HG02840 (cell line): ENCODE results near the gene IRAK3.

ENCODE experiments used
- ATAC-seq: cut with Tn5 transposase; IDR thresholded peaks from one replicate; pipeline ENCODE4 v1.9.1; 2021; ENCODE audit warnings: mild to moderate bottlenecking, moderate library complexity, moderate number of reproducible peaks; ENCODE audit not compliant: unreplicated experiment, low FRiP score

Gene IRAK3

DNA sequence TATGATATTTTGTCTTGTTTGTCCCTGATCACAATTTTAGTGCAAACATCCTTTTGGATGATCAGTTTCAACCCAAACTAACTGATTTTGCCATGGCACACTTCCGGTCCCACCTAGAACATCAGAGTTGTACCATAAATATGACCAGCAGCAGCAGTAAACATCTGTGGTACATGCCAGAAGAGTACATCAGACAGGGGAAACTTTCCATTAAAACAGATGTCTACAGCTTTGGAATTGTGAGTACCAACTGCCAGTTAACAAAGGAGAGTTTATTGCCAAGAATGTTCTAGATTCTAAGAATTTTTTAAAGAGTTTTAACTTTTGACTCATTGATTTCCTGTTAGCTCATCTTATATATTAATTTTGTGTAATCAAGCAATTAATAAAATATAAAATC lies 55.4 kb downstream of the IRAK3 start:
- ATAC-seq = no peak

DNA sequence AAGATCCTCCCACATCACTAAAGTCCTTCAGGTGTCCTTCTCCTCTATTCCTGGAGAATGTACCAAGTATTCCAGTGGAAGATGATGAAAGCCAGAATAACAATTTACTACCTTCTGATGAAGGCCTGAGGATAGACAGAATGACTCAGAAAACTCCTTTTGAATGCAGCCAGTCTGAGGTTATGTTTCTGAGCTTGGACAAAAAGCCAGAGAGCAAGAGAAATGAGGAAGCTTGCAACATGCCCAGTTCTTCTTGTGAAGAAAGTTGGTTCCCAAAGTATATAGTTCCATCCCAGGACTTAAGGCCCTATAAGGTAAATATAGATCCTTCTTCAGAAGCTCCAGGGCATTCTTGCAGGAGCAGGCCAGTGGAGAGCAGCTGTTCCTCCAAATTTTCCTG lies 58.7 kb downstream of the IRAK3 start:
- ATAC-seq = no peak

DNA sequence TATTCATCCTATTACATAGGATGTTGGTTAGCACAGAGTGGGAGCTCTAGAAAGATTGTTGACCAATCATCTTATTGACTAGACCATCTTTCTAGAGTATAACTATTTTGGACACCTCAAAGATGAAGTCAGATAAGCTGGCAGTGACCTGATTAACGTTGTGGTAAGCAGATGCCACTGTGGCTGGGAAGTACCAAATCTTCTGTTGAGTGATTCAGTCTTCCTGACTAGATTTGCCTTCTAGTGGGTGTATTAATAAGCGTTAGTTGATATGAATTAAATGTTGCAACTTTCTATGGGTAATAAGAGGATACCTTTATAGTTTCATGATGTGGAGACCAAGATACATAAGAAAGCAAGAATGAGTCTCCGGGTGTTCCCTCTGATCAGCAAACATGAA lies 62.0 kb downstream of the IRAK3 start:
- ATAC-seq = no peak

DNA sequence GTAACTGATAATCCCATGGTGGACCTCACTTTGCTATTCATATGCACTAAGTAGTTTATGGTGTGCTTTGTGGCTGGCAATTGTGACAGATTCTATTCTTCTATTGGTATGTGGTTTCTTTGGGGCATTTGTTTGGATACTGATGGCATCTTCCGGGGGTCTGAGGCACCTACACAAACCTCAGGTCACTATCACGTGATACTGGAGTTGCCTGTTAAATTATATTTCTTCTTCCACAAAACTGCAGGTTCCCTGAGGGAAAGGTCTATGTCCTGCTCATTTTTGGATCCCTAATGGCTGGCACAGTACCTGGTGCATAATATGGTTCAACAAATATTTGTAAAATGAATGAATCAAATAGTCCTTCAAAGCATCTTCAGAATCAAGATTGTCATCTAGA lies 63.8 kb downstream of the IRAK3 start:
- no peak for ATAC-seq

DNA sequence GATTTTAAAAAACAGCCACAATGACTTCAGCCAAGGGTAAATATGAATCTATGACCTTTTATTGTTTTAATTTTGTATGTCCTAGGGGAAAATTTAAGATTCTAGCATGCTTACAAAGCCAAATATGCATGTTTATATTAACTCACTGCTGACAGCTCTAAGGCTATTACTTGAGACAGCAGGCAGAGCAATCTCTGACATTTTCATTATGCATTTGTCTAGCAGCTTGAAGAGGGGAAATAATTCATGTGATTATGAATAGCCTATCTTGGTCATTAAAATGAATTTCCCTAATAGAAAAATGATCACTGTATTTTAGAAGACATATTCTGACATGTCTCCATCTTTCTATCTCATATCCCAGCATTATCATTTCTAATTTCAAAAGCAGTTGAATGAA lies 66.7 kb downstream of the IRAK3 start:
- no peak for ATAC-seq

DNA sequence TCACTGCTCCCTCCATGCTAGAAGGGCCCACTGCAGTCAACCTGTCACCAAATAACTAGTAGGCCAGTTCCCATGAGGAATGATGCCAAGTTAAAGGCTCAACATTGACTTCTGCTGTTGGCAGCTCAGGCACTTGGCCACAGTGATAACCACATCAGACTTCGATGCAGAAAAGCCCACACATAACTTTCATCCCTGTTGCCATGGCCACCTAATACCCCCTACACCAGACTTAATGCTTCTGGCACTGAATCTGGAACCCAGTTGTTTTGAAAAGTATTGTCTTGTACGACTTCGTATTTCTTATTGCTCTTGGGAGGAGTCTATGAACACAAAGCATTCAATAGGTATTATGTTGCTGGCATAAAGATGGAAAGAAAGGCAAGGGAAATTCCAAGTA lies 69.0 kb downstream of the IRAK3 start:
- no peak for ATAC-seq

DNA sequence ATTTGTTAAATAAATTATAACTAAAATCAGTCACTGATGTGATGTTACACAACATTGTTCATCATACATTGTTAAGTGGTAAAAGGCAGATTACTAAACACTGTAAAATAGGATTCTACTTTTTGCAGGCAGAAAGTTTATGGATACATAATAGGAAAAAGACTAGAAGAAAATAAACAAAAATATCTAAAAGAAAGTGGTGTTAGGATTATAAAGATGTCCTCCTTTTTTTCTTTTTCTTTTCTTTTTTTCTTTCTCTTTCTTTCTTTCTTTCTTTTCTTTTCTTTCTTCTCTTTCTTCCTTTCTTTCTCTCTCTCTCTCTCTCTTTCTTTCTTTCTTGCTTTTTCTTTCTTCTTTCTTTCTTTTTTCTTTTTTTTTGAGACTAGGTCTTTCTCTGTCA lies 73.7 kb downstream of the IRAK3 start:
- no peak for ATAC-seq

DNA sequence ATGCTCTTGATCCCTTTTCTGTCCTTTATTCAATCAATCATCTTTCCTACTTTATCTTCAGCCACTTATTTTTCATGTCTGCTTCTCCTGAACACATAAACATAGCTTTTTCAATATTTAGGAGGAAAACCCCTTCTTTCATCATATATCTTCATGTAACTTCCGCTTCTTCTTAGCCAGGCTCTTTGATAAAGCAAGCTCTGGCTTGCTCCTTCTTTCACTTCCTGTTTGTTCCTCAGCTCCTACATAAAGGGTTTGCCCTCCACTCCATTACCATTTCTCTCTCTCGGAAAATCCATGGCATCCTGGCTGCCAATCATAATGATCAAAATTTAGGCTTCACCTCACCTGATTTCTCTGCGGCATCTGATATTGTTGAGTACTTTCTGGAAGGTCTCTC lies 79.5 kb downstream of the IRAK3 start:
- ATAC-seq = no peak

DNA sequence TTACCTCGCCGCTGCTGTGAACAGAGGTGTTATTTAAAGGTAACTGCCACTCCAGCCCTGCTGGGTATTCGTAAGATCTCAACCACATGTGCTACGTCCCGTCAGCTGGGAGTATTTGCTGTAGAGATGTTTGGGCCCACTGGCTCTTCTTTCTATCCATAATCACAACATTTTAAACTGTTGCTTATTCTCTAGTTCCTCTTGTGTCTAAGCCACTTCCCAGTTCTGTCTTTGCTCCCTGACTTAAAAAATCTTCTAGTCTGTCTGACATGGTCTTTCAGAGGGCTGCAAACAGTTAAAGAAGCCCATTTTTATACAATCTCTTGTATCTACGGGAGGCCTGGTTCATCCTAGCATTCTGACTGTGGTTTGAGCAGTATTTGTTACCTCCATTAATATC lies 80.1 kb downstream of the IRAK3 start:
- ATAC-seq = no peak

DNA sequence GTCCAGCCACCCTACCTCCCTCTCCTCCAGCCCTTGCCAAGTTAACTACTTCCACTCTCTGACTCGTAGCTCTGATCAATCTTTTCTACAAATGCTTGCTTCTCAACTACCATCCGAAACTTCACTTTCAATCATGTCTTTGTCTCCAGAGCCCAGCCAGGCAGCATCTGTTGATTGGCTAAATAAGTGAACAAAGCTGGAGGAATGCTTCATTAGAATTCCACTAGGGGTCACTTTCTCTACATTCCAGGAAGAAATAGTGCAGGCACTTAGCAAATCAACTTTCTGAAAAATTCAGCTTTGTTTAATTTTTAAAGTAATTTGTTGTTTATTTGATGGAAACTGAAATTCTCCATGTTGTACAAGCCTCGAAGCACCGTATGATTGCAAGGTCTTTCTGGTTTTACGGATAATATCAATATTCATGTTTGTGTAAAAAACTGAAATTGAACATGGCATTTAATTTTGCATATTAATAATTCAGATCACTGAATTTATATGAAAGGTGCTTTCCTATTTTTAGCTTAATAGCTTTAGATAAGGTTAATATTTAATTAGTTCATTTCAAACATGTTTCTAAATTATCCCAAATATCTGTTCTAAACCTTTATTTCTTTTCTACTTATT lies 80.9 kb downstream of the IRAK3 start:
- ATAC-seq = no peak

DNA sequence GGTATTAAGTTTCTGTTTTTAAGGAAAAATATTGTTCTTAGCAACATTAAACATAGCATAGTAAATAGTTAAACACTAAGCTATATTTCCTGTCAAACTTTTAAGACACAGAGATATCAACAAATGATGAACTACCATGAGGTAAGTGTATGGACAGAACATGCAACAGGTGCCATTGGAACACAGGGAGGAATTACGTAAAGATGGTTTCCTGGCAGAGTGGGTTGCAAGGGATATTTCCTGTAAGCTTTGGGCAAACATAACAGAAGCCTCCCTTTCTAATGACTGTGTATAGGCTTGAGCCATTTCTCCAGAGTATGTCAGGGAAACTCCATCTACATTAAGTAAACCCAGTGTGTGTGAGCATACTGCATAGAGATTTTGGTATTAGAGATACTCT lies 81.6 kb downstream of the IRAK3 start:
- no peak for ATAC-seq

DNA sequence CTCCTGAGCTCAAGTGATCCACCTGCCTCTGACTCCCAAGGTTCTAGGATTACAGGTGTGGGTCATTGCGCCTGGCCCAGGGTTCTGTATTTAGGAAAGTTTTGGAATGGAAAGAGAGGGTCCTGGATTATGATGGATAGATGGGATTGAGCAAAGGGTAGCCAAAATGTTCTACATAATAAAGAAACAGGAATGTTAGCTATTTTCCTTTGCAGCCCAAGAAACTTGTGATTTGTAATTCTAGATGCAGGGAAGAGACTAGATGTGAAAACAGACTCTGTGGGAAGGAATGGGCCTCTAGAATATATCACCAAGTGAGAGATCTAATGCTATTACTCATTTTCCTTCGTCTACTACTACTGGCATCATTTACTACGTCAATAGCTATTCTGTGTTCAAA lies 83.6 kb downstream of the IRAK3 start:
- ATAC-seq = no peak

DNA sequence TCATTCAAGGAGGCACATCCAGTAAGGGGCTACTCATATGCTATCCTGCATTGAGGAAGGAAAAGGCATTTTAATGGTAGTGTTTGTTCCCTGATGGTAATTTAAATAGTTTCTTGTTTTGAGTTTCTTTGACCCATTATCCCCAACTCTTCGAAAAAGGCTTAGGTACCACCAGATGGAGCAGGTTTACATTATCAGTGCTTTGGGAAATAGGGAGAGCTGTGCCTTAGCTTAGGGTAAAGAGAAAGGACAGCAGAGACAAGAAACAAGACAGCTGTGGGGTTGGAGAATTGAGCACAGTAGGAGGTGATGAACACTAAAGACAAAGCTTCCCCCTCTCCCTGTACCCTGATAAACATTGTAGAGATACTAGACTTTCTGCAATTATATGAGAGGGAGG lies 84.1 kb downstream of the IRAK3 start:
- no peak for ATAC-seq

DNA sequence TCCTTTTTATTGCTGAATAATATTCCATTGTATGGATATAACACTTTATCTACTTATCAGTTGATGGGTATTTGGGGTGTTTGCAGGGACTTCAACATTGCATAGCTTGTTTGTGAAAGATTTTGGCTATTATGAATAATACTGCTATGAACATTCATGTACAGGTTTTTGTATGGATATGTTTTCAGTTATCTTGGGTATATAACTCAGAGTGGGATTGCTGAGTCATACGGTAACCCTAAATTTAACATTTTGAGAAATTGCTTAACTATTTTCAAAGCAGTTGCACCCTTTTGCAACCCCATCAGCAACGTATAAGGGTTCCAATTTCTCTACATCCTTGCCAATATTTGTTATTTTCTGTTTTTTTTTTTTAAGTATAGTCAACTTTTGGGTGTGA lies 86.0 kb downstream of the IRAK3 start:
- ATAC-seq = no peak

DNA sequence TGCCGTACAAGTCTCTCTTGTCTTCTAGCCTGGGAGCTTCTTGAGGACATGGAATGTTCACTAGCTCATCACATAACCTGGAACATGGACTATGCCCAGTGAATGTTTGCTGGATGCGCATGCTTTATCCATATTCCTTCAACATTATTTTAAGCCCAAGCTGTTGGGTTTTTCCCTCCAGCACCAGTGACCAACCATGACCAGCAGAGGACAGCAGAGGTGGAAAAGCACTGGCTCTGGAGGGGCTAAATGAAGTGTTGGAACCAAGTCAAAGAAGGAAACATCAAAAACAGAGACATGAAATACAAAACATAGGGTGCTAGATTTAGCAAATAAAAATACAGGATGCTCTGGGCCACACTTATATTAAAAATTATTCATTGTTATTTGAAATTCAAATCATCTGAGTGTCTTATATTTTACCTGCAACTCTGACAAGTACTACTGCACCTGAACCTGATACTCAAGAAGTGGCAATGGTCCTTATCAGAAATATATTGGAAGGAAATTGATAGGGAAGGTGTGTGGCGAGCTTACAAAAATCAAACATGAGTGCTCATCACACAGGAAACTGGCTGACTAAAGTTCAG lies 90.2 kb downstream of the IRAK3 start:
- ATAC-seq = no peak

DNA sequence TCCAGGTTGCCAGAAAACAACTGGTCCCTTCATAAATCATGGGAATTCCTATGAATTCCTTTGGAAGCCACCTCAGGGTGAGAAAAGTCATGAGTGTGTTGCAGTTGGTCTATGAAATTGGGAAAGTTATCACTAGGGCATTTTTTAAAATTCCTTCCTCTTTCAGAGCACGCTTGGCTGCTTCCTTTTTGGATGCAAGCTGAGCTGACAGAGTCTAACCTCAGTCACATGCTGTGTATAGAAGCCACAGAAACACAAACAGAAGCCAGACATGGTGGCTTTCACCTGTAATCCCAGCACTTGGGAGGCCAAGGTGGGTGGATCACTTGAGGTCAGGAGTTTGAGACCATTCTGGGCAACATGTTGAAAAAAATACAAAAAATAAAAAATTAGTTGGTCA lies 91.5 kb downstream of the IRAK3 start:
- no peak for ATAC-seq

DNA sequence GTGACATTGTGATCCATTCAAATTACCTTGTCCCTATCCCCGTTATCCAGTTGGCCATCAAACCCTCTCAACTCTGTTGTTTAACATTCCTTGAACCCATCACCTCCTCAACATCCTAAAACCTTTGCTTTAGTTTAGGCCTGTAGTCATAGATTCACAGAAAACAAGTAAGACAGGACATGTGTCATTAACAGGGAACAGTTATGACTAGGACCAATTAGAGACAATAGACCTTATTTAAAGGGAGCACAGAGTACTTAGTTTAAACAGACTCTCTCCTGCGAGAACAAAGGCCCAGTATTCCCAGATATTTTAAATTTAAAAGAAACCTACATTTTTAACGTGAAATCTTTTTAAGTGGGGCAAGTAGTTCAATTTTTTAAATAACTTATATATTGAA lies 93.2 kb downstream of the IRAK3 start:
- no peak for ATAC-seq

DNA sequence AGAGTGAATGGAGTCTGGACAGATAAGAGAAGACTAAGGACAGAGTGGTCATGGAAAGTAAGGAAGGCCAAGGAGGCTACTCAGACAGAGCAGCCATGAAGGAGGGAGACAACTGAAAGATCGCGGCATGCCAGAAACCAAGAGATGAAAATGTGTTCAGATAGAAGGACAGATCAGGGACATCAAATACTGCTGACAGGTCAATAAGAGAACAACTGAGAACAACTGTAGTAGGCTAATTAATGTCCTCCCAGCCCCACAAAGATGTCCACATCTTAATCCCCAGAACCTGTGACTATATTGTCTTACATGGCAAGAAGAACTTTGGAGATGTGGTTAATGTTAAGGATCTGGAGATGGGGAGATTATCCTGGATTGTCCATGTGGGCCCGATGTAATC lies 98.3 kb downstream of the IRAK3 start:
- no peak for ATAC-seq

DNA sequence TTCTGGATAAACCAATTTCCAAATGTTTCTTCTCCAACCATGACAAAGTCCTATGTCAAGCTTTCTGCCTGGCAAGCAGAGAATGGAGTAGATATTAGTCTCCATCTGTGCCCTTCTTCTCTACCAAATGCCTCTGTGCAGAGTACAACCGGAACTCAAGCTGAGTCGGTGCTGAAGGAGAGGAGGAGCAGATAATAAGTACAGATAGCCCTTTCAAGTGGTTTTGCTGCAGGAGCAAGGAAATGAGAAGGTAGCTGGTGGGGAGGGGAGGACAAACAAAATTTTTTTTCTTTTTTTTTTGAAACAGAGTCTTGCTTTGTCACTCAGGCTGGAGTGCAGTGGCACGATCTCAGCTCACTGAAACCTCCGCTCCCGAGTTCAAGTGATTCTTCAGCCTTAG lies 99.1 kb downstream of the IRAK3 start:
- ATAC-seq = no peak

DNA sequence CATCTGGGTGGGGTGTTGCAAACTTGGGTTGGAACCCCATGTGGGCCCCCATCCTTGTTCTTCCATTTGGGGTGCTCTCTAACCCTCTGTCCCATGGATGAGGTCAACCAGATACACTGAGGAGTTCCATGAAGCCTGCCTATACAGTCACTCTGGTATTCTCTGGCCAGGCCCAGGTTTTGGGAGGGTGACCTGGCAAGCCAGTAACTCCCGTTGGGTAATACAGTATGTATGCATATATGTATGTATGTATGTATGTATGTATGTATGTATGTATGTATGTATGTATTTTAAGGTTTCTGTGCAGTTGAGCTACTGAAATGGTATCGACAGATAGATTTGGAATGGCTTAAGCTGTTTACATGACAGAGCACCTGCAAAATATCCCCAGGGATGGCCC lies 100.5 kb downstream of the IRAK3 start:
- no peak for ATAC-seq

DNA sequence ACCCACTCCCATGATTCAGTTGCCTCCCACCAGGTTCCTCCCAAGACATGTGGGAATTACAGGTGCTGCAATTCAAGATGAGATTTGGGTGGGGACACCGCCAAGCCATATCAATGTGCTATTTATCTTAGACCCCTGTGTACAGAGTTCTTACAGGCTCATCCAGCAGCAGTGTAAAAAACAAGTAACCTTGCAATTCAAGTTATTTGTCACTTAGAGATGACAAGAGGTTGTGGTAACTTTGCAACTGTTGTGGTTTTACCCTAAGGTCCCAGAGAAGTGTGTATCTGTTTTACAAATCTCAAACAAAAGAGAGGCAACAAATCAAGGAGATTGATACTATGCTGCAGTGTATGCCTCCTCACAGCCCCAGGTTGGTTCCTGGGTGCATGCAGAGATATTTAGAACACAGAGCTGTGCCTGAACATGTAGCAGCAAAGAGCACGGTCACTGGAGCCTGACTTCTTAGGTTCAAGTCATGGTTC lies 101.7 kb downstream of the IRAK3 start:
- no peak for ATAC-seq

DNA sequence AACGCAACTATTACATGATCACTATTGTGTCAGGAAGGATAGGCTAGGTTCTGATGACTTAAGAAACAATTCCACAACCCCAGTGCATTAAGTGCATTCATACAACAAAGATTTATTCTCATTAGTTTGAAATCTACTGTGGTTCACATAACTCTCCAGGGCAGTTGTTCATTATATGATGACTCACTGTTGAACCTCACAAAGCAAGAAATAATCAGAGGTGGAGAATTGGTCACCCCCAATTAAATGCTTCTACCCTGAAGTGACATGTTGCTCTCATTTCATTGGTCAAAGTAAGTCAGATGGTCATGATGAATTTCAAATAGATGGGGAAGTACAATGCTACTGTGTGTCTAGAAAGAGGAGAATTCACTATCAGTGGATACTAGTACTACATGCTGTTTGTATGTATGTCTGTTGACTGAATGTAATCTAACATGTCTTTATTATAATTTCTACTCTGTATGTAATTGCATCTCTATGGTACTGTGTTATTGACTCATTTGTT lies 107.2 kb downstream of the IRAK3 start:
- no peak for ATAC-seq
